NCI-H2107 (cell line): ENCODE measurements around the gene LRRC8E.
"Not testable (repeated sequence)": the region's sequence is repeated elsewhere in the genome, so short reads cannot be mapped to it uniquely, and the experiment has no call there.

Experiments
- DNase-seq: peaks from one replicate; lab custom pipeline; 2025; lab: John Stamatoyannopoulos, UW

The LRRC8E gene

GRCh38 chr19:7855426-7856108 is 32.7 kb upstream of the LRRC8E start:
- no peak for DNase-seq

- no peak for DNase-seq
These were observed 32.2 kb upstream of the LRRC8E start for GRCh38 chr19:7856109-7856591.

- DNase-seq: no peak
These were observed 31.3 kb upstream of the LRRC8E start for GRCh38 chr19:7856679-7857663.

- DNase-seq: no peak
These were observed 30.6 kb upstream of the LRRC8E start for GRCh38 chr19:7857727-7858108.

GRCh38 chr19:7858109-7858770 is 30.1 kb upstream of the LRRC8E start:
- peak; percentile 35 for DNase-seq

GRCh38 chr19:7859087-7859486 is 29.2 kb upstream of the LRRC8E start:
- not testable (repeated sequence) for DNase-seq

- no peak for DNase-seq
These were observed 28.2 kb upstream of the LRRC8E start for GRCh38 chr19:7859831-7860713.

GRCh38 chr19:7860714-7861618 is 27.3 kb upstream of the LRRC8E start:
- no peak for DNase-seq

GRCh38 chr19:7861619-7862412 is 26.5 kb upstream of the LRRC8E start:
- DNase-seq: no peak

GRCh38 chr19:7862413-7862951 is 25.8 kb upstream of the LRRC8E start:
- no peak for DNase-seq

- no peak for DNase-seq
These were observed 24.9 kb upstream of the LRRC8E start for GRCh38 chr19:7863157-7863970.

GRCh38 chr19:7863971-7864689 is 24.2 kb upstream of the LRRC8E start:
- DNase-seq: no peak

GRCh38 chr19:7864690-7865074 is 23.6 kb upstream of the LRRC8E start:
- no peak for DNase-seq

- DNase-seq: no peak
These were observed 22.9 kb upstream of the LRRC8E start for GRCh38 chr19:7865262-7865911.

GRCh38 chr19:7866399-7867091 is 21.8 kb upstream of the LRRC8E start:
- no peak for DNase-seq

- no peak for DNase-seq
These were observed 21.0 kb upstream of the LRRC8E start for GRCh38 chr19:7867092-7867844.
